Loucy (cell line): ENCODE data around the gene COQ2.

Experiments used
- CTCF ChIP-seq: fragments of 200-600 bp; sonication (generic); conservative IDR thresholded peaks from 2 replicates; pipeline ENCODE4 v1.5.1; 2014; ENCODE audit warnings: mild to moderate bottlenecking, antibody characterized with exemption, low read length
- EZH2phosphoT487 ChIP-seq: fragments of 200-600 bp; IDR thresholded peaks from 2 replicates; pipeline ENCODE4 v1.6.1; 2018; ENCODE audit warnings: antibody characterized with exemption, mild to moderate bottlenecking, moderate library complexity, borderline replicate concordance

GRCh38 chr4:83255584-83255983, 29.0 kb downstream of the COQ2 start:
- TF ChIP-seq CTCF (no peak), EZH2phosphoT487 (no peak)
